Iris pigment epithelial cell (primary cell): ENCODE data around the gene SETDB2.

Source experiments
- DNase-seq: peaks from one replicate; pipeline ENCODE4 v3.0.0-alpha.2; 2011; ENCODE audit warnings: low read depth

The SETDB2 gene

GRCh38 chr13:49443704-49444523, at the start of gene SETDB2, which contains the start of gene CAB39L:
Gene SETDB2, plus strand, starts transcription at chr13:49444274. Its CDS starts 7,620 bp downstream, at chr13:49451894.
Gene CAB39L, minus strand, starts transcription at chr13:49444064. Its CDS starts 61,154 bp downstream, at chr13:49382910.
- DNase-seq, result peak; percentile 100

- no peak for DNase-seq
Measured at GRCh38 chr13:49395451-49395865, 48.6 kb upstream of the SETDB2 start.

DNA sequence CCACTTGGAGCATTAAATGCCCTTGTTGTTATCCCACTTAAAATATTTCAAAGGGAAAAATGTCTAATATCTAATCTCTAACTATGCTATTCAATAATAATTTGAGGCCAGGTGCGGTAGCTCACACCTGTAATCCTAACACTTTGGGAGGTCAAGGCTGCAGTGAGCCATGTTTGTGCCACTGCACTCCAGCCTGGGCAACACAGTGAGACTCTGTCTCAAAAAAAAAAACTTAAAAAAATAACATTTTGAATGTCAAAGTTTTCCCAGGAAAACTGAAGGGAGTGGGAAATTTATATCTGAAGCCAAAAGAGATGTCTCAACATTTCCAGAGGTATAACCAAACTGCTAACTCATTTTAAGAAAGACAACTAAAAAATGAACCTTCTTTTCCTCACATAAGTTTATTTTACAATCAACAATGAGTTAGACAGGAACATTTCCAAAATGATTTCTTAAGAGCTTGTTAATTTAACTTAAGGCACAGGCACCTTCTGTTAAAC, 48.1 kb upstream of the SETDB2 start:
- no peak for DNase-seq

DNA sequence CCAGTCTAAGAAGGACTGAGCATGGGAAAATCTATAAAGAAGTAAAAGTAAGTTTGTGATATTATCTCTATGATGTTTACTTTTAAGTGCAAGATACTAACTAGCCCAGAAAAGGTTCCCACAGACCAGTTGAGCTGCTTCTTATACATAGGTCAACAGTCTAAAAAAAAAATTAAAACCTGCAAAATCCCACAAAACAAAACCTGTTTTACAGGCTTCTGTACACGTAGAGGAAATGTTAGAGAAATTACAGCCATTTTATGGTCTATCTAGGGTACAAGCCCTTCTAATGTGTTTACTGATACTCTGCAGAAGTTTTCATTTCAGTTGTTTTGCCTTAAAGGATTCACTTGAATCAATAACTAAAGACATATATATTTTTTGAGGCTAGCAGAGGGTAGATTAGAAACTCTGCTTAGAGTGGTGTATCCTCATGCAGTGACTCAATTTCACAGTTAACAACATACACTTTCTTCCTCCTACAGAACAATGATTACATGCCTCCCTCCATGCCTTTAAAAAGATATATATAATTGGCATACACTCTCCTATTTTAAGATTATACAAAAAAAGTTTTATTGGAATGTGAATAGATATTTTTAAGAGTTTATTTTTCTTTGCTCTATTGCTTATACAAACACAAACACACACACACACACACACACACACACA, 44.1 kb upstream of the SETDB2 start:
- no peak for DNase-seq

- peak; percentile 75 for DNase-seq
Measured at GRCh38 chr13:49400755-49401659, 43.1 kb upstream of the SETDB2 start.

- DNase-seq, result no peak
Measured at GRCh38 chr13:49403996-49404702, 39.9 kb upstream of the SETDB2 start.

GRCh38 chr13:49404703-49405020, 39.4 kb upstream of the SETDB2 start:
- no peak for DNase-seq

- peak; percentile 33 for DNase-seq
Measured at GRCh38 chr13:49407068-49407467, 37.0 kb upstream of the SETDB2 start.

DNA sequence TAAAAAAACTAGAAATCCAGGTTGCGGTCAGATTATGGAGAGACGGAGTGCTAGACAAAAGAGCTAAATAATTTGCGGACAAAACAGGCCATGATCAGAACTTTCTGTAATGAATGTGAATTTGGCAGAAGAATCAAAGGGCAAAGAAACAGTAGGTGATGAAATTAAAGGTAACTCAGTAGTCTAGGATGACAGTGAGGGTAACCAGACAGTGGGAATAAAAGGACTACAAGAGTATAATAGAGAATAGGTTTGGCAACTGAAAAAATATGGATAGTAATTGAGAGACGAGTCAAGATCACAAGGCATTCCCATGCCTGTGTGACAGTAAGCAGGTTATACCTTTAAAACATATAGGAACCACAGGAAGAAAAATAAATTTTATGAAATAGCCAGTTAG, 36.1 kb upstream of the SETDB2 start:
- no peak for DNase-seq

DNA sequence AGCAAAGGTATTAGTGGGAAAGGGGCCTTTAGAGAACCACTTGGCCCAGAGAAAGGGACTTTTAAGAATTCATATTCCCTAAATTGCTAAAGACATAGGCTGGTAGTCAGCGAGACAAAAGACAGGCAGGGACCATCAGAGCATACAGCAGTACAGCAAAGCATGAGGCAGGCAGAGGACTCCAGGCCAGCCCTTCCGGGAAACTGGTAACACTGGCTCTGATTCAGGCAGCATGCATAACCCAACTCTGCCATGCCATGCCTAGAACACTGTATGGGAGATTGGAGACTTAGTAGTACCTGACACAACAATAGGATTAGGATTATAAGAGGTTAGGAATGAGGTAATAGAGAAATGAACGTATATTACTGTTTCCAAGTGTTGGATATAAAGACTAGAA, 35.1 kb upstream of the SETDB2 start:
- DNase-seq, result no peak

DNA sequence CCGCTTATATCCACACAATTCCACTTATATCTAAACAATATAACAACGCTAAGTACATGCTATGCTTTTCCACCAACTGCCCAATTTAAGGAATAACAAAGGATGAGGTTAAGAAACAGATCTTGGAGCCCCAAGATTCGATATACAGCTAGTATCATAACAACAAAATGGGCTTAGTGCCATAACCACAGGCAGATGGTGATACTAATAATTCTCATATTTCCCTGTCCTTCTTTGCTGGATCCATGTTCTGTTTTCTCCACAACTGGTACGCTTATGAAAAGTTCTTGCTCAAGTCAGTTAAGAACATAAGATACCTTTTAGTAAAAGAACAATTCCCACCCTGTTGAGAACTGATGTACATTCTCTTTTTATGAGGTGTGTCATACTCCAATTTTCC, 34.1 kb upstream of the SETDB2 start:
- DNase-seq, result peak; percentile 34

- DNase-seq, result no peak
Measured at GRCh38 chr13:49410477-49410876, 33.6 kb upstream of the SETDB2 start.

DNA sequence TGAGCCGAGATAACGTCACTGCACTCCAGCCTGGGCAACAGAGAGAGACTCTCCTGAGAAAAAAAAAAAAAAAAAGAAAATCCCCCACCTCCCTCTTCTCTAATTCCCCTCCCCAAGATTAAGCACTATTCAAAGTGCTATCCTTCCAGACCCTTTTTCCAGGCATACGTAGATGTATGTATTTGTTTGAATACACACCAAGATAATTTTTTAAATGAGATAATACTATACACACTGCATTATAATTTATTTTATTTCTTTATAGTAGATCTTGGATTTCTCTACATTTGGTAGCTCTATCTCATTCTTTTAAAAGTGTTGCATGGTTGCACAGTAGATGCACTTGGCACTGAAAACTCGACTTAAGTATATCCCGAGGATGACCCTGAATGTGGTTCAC, 32.7 kb upstream of the SETDB2 start:
- DNase-seq, result no peak

GRCh38 chr13:49412749-49413148, 31.3 kb upstream of the SETDB2 start:
- no peak for DNase-seq

DNA sequence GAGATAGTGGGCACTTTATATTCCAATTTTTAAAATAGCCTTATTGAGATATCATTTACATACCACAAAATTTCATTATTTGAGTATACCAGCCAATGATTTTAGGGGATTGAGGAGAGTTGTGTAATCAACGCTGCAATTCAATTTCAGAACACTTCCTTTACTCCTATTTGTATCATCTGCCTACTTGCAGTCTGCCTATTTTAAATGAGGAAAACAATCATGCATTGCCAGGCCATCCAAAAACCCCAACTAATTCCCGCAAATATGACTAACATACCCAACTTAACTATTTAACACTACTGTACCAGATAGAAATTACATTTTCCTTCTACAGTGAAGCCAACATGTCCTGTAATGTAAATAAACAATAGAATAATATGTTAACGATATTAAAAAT, 26.9 kb upstream of the SETDB2 start:
- no peak for DNase-seq

- no peak for DNase-seq
Measured at GRCh38 chr13:49418206-49418605, 25.9 kb upstream of the SETDB2 start.

DNA sequence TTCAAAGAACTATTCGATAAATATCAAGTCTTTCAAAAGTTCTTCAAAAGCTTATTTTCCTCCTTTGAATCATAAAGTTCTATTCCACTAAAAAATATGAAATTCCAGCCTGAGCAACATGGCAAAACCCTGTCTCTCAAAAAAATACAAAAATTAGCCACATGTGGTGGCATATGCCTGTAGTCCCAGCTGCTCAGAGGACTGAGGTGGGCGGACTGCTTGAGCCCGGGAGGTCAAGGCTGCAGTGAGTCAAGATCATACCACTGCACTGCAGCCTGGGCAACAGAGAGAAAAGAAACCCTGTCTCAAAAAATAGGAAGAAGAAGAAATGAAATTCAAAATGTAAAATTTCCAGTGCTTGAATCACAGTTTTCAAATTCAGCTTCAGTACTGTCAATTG, 24.8 kb upstream of the SETDB2 start:
- DNase-seq, result peak; percentile 48

DNA sequence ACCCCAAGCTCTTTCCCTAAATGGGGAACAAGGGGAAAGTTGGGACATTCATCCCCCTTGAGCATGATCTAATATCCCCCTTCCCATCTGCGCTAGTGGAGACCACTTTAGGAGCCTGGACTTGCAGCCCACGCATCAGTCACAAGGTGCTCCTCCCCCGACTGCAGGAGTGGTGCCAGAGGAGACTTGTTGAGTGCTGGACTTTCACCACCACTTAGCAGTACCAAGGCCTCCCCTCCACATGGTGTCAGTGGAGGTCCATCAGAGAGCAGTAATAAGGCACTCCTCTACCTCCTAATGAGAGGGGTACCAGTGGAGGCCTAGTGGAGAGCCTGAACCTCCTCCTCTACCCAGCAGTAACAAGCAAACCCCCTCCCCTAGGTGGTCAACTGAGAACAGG, 22.7 kb upstream of the SETDB2 start:
- DNase-seq, result peak; percentile 21

DNA sequence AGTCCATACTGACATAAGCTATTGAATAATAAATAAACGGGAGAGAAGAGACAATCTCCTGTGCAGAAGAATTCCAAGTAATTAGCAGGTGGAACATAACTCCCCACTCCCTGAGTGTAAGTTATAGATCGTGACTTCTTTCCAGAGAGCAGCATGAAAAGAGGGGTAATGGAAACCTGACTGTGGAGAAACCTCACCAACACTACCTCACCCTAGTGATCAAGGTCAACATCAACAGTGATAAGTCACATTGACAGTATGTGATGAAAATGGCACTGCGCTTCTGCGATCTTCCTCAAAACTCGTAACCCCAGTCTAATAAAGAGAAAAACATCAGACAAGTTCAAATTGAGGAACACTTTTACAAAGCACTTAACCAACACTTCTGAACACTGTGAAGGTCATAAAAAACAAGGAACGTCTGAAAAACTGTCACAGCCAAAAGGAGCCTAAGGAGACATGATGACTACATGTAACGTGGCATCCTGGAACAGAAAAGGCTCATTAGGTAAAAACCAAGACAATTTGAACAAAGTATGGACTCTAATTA, 20.0 kb upstream of the SETDB2 start:
- DNase-seq, result no peak

DNA sequence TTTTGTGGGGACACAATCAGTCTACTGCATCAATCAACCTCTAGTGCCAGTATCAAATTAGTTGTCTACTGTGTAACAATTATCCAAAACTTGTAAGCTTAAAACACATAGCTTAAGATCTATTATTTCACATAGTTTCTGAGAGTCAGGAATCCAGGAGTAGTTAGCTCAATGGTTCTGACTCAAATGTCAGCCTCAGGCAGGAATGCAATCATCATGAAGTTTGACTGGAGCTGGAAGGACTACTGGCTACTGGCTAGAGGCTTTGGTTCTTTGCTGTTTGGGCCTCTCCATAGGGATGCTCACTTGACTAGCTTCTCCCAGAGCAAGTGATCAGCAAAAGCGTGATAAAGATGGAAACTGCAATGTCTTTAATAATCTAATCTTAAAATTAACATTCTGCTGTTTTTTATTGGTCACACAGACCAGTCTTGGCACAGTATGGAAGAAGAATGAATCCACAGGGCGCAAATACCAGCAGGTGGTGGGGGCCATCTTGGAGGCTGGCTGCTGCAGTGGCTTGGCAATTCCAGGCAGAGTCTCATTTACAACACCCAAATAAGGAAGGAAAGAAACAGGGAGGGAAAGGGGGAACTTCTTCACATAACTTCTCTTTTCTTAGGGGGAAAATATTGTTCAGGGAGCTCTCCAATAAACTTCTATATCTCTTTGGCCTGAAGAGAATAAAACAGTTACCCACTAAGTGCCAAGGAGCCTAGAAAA, 15.9 kb upstream of the SETDB2 start:
- DNase-seq, result no peak

DNA sequence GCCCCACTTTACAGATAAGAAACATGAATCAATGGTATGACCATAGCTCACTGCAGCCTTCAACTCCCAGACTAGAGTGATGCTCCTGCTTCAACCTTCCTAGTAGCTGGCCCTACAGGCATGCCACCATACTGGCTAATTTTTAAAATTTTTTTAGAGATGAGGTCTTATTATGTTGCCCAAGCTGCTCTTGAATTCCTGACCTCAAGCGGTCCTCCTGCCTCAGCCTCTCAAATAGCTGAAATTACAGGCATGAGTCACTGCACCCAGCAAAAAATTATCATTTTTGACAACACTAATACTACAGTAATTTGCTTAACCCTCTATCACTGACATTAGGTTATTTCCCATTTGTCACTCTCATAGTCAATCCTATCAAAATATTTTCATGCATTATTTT, 15.0 kb upstream of the SETDB2 start:
- no peak for DNase-seq
